GM21825 (cell line): ENCODE data around the gene ODC1.

Source experiments
- ATAC-seq: cut with Tn5 transposase; IDR thresholded peaks from one replicate; pipeline ENCODE4 v1.9.1; 2021; ENCODE audit warnings: mild to moderate bottlenecking, moderate library complexity; ENCODE audit not compliant: unreplicated experiment

Gene ODC1

DNA sequence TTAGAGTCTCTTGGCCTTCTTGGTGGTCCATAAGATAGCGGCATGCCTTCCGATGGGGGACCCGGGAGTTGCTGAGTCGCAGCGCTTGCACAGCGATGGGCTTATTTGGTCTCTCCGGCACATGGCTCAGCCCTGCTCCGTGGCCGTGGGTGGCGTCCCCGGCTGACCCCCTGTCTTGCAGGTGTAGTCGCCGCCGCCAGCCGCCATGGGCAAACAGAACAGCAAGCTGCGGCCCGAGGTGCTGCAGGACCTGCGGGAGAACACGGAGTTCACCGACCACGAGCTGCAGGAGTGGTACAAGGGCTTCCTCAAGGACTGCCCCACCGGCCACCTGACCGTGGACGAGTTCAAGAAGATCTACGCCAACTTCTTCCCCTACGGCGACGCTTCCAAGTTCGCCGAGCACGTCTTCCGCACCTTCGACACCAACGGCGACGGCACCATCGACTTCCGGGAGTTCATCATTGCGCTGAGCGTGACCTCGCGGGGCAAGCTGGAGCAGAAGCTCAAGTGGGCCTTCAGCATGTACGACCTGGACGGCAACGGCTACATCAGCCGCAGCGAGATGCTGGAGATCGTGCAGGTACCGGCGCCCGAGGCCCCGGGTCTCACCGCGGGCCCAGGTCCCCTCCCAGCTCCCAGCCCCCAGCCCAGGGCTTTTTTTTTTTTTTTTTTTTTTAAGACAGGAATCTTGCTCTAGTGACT is 28.4 kb downstream of the ODC1 start:
- no peak for ATAC-seq

DNA sequence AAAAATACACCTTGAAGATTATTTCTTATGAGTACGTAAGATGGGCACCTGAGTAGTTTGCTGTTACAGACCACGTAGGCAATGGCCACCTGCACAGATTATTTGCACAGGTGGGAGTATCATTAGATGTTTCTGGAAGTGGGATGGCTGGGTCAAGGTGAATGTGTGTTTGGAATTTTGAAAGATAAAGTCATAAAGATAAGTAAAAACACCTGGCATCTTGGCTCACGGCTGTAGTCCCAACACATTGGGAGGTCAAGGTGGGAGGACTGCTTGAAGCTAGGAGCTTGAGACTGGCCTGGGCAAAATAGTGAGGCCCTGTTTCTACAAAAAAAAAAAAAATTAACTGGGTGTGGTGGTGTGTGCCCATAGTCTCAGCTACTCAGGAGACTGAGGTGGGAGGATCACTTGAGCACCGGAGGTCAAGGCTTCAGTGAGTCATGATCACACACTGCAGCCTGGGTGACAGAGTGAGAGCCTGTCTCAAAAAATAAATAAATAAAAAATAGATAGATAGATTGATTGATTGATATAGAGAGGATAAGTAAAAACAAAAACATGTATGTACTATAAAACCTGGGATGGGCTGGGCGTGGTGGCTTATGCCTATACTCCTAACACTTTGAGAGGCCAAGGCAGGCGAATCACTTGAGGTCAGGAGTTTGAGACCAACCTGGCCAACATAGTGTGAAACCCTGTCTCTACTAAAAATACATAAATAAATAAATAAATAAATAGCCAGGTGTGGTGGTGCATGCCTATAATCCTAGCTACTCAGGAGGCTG is 30.4 kb downstream of the ODC1 start:
- no peak for ATAC-seq

DNA sequence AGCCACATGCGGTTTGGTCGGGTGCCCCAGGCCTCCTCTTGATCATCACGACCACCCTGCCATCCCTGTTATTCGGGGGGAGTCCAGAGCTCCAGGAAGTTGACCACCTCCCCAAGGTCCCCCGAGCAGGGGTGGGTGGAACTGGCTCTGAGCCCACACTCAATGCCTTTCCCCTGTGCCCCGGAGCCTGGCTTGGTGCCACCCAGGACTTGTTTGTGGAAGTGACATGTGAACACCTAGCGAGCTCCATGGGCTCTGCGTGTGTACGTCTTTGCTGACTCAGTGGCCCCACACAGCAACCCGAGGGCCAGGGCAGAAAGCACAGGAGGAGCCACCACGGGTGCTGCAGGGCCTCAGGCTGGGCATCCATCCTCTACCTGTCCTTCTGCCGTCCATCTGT is 32.5 kb downstream of the ODC1 start:
- no peak for ATAC-seq

DNA sequence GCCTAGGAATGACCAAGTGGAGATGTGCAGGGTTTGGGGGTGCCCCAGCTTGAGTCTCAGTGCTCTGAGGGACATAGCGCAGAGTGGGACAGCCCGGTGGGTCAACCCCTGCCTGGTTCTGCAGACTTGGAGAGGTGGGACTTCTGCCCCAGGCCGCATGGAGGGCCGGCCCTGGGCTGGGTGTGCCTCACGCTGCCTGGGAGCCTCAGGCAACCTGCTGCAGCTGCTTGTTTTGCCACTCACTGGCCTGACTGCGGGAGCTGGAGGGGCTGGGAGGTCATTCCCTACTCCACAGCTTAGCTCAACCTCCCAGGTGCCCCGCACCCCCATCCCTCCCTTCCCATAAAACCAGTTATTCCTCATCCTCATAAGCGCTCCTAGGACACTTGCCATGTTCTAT is 33.1 kb downstream of the ODC1 start:
- ATAC-seq = no peak

DNA sequence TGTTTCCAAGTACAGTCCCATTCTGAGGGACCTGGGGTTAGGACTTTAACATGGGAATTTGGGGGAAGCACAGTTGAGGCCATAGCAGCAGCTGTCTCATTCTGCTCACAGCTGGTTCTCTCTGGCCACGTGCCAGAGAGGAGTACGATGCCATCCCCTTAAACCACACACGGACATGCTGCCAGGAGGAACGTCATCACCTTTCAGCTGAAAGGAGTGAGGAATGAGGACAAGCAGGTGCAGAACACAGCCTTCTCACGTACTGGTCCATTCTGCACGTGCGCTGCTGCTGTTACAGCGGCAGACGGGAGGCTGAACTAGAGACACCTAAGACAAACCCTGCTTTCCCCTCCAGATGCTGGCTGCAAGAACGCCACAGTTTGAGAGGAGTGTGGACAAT is 33.5 kb downstream of the ODC1 start:
- no peak for ATAC-seq

DNA sequence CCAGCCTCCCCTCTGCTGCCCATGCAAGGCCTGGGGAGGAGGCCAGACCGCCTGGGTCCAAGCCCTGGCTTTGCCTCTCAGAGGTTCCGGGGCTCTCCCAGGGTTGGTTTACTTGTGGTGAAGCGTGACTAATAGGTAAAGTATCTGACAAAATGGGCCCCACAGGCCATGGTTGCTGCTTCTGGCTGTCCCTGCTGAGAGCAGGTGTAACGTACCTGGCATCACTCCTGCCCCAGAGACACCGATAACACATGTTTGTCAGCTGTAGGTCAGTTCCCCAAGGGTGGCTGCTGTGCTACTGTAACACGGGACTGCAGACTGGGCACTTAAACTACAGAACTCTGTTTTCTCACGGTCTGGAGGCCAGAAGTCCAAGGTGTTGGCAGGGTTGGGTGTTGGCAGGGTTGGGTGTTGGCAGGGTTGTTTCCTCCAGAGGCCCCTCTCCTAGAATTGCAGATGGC is 34.1 kb downstream of the ODC1 start:
- no peak for ATAC-seq

DNA sequence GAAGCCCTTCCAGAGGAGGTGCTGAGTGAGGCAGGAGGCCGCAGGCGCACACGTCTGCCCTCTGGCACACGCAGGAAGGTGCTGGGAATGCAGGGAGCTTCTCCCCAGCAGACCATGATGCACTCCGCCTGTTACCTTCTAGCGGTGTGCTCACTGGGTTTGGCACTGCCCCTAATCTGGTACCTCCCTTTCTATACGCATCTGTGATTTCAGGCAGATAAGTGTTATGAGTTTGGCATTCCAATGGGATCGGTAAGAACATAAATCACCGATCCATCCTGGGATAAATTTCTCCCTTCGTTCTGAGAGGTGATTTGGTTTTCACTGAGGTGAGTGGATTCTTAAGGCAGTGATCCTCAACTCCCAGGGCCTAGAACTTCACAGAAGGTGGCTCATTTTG is 34.6 kb downstream of the ODC1 start:
- ATAC-seq = no peak

DNA sequence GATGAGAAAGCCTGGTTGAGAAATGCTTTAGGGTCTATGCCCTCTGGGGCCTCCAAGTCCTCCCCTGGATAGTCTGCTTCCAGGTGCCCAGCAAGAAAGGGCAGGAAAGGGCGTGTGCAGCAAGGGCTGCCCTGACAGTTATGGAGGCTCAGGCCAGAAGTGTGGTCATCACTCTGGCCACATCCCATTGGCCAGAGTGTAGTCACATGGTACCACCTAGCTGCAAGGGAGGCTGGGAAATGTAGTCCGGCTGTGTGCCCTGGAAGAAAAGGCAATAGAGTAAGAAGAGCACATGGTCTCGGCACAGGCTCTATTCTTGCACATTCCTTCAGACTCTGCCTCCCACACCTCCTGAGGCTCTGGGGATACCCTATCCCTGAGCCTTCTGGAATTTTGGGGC is 35.7 kb downstream of the ODC1 start:
- no peak for ATAC-seq

DNA sequence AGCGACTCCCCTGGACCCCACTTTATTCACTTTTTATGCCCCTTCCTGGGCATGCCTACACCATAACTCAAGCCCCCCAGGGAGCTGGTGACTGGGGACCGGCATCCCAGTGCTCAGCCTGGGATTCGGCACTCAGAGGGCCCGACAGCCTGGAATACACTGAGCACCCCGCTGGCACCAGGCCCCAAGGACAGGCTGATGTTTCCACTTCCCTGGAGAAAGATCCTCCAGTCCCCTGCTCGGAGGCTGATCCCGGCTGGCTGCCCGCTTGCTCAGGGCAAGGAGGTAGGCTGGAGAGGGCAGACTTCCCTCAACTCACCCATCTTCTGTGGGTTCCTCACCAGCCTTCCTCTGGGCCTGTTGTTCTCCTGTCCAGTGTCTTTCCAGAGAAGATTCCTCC is 36.6 kb downstream of the ODC1 start:
- ATAC-seq = no peak

DNA sequence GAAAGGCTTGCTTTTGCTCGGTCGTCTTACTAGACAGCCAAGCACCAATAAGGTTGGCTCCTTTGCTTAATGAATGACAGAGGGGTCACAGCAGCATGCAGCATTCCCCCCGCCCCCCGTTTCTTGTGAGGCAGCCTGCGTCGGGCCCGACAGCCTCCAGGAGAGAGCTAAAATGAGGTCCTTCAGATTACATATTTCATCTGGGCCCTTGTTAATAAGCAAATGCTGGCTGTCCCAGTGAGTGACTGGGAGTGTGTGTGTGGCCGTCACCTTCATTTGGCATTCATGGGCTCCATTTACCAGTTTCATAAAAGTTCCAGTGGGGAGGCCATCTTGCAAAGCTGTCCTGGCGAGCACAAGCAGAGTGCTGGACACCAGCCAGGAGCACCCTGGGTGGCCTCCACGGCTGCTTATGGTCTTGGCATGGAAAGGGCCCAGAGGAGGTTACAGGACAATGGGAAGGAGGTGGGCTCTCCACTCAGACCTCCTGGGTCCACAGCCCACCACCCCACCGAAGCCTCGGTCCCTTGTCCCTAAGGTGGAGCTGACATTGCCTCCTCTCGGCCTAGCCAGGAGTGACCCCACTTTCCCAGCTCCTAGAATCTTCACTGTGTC is 37.2 kb downstream of the ODC1 start:
- ATAC-seq = no peak

DNA sequence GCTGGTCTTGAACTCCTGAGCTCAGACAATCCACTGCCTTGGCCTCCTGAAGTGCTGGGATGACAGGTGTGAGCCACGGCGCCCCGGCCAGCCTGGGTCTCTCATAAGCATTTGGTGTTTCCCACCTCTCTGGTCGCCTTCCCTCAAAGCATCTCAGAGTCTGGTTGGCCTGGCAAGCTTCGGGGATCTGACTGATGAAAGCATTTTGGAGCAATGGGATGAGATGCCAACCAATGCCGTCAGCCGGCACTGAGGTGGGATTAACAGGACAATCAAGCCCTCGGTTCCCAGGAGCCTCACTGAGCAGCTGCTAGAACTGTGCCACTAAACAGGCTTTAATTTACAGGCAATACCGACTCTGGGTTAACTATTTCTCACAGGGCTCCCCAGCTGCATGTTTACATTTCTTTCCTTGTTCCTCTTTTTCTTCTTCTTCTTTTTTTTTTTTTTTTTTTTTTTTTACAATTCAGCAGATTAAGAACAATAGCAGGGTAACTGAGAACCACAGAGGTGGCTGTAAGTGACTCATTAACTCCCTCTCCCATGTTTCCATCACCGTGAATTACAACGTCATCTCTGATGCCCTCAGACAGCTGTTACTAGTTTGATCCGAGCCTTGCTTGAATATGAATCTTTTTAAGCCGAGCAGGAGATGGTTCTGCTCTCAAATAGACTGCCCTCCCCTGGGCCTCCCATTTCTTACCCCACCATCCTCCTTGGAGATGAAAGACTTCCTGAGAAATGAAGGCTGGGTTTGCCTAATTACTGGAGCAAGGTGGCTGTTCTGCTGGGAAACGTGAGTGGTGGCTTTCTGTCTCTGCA is 37.9 kb downstream of the ODC1 start:
- peak; percentile 62 for ATAC-seq

DNA sequence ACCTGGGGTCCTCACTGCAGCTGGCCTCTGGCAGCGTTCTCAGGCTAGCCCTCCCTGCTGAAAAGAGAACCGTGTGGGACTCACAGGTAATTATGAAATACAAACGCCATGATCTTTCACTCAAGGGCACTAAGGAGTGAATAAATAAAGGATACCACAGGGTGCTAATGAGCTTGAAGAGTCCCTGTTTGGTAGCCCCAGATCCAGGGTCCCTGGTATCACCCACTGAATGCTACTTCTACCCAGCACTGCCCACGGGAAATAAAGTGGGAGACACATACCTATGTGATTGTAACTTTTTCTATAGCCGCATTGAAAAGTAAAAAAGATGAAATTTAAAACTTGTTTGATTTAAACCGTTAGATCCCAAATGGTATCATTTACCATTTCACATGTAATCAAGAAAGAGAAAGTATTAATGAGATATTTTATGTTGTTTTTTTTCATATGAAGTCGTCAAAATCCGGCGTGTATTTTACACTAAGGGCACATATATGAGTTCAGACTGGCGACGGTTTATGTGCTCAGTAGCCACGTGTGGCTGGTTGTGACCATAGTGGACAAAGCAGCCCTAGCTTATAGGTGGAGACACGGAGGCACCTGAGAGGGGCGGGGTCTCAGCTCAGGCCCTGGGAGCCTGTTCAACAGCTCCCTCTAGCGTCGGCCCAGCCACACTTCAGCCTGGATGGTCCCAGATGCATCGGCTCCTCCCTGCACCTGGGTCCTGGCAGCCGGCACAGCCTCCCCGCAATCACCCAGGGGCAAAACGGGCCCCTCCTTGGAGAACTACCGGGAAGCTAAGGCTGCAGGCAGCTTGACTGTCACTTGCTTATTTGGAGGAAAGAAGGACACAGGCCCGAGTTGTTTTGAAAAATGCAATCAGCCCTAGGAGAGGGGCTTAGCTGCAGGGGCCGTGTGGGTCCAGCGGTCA is 39.2 kb downstream of the ODC1 start:
- peak; percentile 49 for ATAC-seq

DNA sequence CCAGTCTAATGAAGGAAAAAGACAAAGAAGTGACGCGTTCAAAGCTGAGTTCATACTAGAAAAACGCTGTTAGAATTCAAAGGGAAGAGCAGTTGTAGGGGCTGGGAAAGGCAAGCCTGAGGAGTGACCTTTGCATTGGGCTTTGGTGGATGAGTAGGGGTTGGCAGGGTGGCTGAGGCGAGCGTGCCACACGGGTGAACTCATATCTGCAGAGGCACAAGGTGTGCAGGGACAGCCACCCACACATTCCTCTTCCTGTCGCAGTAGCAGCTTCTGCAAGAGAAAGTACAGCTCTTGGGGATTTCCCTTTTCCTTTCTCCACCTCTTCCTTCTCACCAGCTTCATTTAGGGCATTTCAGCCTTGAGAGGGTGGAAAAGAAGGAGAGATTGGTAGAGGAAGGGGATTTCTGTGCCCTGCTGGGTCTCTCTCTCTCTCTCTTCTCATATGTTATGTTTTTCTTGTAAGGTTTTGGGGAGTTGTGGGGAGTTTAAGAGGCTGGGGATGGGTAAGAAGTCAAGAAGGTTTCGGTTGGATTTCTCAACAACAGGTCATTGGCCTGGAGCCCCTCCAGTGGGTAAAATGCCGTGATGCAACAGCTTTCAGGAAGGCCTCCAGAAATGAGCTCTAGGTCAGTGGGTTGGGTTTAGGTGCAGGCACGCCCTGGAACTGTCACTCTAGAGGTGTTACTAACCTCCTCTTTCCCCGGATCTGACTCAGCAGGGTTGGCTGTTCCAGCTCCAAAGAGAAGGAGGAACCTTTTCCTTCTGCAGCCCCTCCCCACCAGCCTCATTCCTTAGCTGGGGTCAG is 40.1 kb downstream of the ODC1 start:
- peak; percentile 46 for ATAC-seq

DNA sequence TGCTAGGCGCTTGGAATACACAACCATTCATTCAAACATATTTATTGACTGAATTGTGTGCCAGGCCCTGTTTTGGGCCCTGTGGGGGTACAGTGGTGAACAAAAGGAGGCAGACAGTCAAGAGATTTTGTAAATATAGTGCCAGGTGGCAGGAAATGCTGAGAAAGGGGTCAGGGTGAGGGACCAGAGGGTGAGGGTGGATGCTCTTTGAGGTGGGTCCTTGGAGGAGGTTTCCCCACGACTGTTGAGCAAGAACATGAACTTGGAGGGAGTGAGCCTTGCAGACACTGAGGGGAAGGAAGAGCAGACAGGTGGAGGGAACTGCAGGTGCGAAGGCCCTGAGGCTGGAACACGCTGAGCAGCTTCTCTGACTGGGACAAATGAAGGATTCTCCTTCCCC is 40.7 kb downstream of the ODC1 start:
- no peak for ATAC-seq

DNA sequence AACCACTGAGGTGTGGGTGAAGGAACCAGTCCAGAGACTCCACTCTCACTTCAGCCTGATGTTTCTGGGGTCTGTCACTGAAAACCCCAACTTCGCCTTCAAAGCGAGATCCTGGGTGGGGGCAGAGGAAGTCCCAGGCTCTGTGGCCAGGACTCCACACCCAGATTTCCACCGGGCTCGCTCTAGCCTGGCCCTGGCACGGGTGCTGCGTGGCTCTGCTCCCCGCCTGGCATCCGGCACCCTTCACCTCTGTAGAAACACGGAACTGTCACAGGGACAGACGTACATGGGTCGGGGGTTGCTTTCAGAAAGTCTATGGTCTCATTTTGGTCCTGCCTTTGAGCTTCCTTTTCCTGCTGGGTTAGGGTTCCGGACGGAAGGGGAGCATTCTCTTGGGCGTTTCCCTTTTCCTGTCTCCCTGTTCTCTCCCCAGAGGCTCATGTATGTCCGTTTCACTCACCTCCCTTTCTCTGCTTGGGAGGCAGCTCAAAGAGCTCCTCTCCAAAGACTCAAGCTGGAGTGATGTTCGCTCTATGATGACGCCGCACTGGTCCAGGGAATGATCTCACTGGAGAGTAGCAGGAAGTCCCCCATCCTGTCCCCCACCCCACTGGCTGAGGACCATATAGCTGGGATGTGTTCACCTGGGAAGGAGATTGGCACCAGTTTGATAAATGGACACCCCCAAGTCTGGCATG is 41.5 kb downstream of the ODC1 start:
- ATAC-seq = no peak

DNA sequence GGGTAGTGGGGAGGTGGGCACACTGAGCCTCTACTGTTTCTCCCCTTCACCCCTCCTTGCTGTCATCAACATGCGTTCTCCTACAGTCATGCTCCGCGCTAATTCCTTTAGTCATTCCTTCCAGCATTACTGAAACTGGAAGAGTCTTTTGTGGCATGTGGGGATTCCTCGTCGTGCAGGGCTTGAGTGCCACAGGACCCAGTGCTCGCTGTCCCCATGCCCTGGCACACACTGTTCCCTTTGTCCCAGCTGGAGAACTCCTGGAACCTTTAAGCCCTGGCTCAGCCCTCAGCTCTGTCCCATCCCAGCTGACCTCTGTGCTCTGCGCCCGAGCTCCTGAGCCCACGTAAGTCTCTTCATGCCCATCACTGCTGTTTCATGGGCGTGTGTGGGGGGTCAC is 42.1 kb downstream of the ODC1 start:
- ATAC-seq = no peak

DNA sequence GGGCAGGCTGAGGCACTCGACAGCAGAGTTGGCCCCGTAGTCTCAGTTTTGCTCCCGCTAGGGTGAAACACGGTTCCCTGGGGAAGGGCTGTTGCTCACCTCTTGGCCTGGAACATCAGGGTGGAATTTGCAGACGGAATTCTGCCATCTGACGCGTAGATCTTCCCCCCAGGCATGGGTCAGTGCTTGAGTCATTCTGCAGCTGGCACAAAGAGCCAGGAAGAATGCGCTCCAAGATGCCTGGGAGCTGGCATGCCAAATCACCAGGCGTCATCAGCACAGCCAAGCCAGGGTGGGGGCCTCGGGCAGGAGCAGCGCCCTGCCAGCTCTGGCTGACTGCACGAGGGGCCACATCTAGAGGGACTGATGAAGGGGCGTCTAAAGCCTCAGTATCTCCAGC is 42.7 kb downstream of the ODC1 start:
- no peak for ATAC-seq

DNA sequence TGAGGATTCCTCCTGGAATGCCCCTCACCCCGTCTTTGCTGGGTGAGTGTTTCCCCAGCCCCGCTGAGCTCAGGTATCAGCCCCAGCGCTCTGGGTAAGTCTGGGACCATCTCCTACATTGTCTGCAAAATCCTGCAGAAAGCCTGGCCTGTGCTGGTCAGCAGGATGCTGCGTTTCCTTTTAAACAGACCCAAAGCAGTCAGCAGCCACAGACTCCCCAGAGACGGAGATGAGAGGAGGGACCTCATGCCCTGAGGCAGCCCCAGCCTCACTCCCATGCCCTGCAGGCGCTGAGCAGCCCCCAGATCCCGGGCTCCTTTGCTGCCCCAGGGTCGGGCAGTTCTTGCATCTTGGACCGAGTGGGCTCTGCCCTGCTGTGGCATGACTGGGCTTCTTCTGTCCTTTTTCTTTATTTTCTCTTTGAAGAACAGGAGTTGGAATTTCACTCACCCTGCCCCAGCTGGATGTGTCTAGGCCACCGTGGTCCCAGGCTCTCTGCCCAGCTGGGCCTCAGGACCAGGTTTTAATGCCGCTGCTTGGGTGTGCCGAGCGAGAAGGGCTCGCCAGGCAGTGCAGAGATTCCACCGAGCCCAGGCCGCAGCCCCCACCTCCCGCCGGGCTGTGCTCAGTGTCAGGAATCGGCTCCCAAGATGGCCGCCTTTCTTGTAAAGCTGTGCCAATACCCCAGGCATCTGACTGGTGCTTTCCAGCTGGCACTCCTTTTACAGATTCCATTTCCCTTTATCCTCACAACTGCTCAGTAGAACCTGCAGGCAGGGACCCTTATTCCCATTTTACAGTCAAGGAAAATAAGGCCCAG is 43.6 kb downstream of the ODC1 start:
- no peak for ATAC-seq
